ENCODE results near the gene KRTAP5-9. TPM values are rescaled to one million over a fixed set of nuclear protein-coding genes. Genes with fewer than 3 reads are reported as not detected.
"Not testable (repeated sequence)": the region's sequence is repeated elsewhere in the genome, so short reads cannot be mapped to it uniquely, and the experiment has no call there.

KRTAP5-9 gene
- total RNA-seq, 1 donor from 2014 or later = not detected

GRCh38 chr11:71565263-71565662 is 17.0 kb downstream of the KRTAP5-9 start, which contains the start of gene KRTAP5-10:
Gene KRTAP5-10 (plus strand): TSS chr11:71565563. CDS start chr11:71565588, 25 bp downstream.
- no peak for FAIRE-seq
- no peak for DNase-seq (ENCODE audit: low read depth)
- H3K27ac Mint-ChIP-seq (ENCODE audit: unreplicated experiment) = no peak within 1 kb of the TSS
- H3K27me3 Mint-ChIP-seq (ENCODE audit: low read depth, unreplicated experiment) = peaks cover 58% of the 10 kb centered on the region
- no peaks in the 10 kb centered on the region for H3K36me3 ChIP-seq (ENCODE audit: insufficient read depth, low read length)
- H3K27ac ChIP-seq (ENCODE audit: low read depth, low read length) = no peak within 1 kb of the TSS
- no peaks in the 10 kb centered on the region for H3K4me1 ChIP-seq (ENCODE audit: insufficient read depth, low read length)
- H3K9ac ChIP-seq (ENCODE audit: low read length) = no peak within 1 kb of the TSS
- H3K36me3 Mint-ChIP-seq (ENCODE audit: low read depth, unreplicated experiment) = no peaks in the 10 kb centered on the region
- H3K4me3 ChIP-seq (ENCODE audit: insufficient read depth, low read depth, low read length) = no peak within 1 kb of the TSS
- no peak within 1 kb of the TSS for H3K4me2 ChIP-seq (ENCODE audit: low read length)
- TF ChIP-seq EZH2 (IDR thresholded peaks at IDR 0.05; ENCODE audit: insufficient read depth, low read length) (no peak), CTCF (IDR thresholded peaks at IDR 0.05; ENCODE audit: insufficient read depth, low read depth, low read length) (no peak)
- H4K20me1 ChIP-seq (ENCODE audit: insufficient read depth, low read length) = no peaks in the 10 kb centered on the region
- H3K4me1 Mint-ChIP-seq (ENCODE audit: low read depth, unreplicated experiment) = no peaks in the 10 kb centered on the region
- no peak within 1 kb of the TSS for H3K4me3 Mint-ChIP-seq (ENCODE audit: unreplicated experiment)
- peaks cover 2% of the 10 kb centered on the region for H3K9me3 Mint-ChIP-seq (ENCODE audit: unreplicated experiment)
- peaks cover 2% of the 10 kb centered on the region for H3K27me3 ChIP-seq (ENCODE audit: insufficient read depth, low read length)
- H3K9me3 ChIP-seq (ENCODE audit: insufficient read depth, low read depth, low read length) = no peaks in the 10 kb centered on the region
- no peak within 1 kb of the TSS for H2AFZ ChIP-seq (ENCODE audit: low read depth, low read length)
- H3K79me2 ChIP-seq (ENCODE audit: insufficient read depth, low read length) = no peaks in the 10 kb centered on the region

GRCh38 chr11:71566081-71566620 is 17.9 kb downstream of the KRTAP5-9 start:
- Mint-ChIP-seq H3K4me1 (ENCODE audit: low read depth, unreplicated experiment) (no peaks in the 10 kb centered on the region), H3K9me3 (ENCODE audit: unreplicated experiment) (peaks cover 4% of the 10 kb centered on the region), H3K4me3 (ENCODE audit: unreplicated experiment) (no peak overlapping the region), H3K27me3 (ENCODE audit: low read depth, unreplicated experiment) (peaks cover 60% of the 10 kb centered on the region), H3K36me3 (ENCODE audit: low read depth, unreplicated experiment) (no peaks in the 10 kb centered on the region), H3K27ac (ENCODE audit: unreplicated experiment) (no peak overlapping the region)
- Histone ChIP-seq H3K36me3 (ENCODE audit: insufficient read depth, low read length) (no peaks in the 10 kb centered on the region), H3K4me2 (ENCODE audit: low read length) (no peak overlapping the region), H3K79me2 (ENCODE audit: insufficient read depth, low read length) (no peaks in the 10 kb centered on the region), H3K4me1 (ENCODE audit: insufficient read depth, low read length) (no peaks in the 10 kb centered on the region), H4K20me1 (ENCODE audit: insufficient read depth, low read length) (no peaks in the 10 kb centered on the region), H3K27ac (ENCODE audit: low read depth, low read length) (no peak overlapping the region), H3K9me3 (ENCODE audit: insufficient read depth, low read depth, low read length) (no peaks in the 10 kb centered on the region), H2AFZ (ENCODE audit: low read depth, low read length) (no peak overlapping the region), H3K9ac (ENCODE audit: low read length) (no peak overlapping the region), H3K27me3 (ENCODE audit: insufficient read depth, low read length) (peaks cover 2% of the 10 kb centered on the region), H3K4me3 (ENCODE audit: insufficient read depth, low read depth, low read length) (no peak overlapping the region)
- TF ChIP-seq EZH2 (IDR thresholded peaks at IDR 0.05; ENCODE audit: insufficient read depth, low read length) (no peak), CTCF (IDR thresholded peaks at IDR 0.05; ENCODE audit: insufficient read depth, low read depth, low read length) (no peak)
- no peak for FAIRE-seq
- no peak for DNase-seq (ENCODE audit: low read depth)

- not testable (repeated sequence) for H3K36me3 Mint-ChIP-seq (ENCODE audit: low read depth, unreplicated experiment); H3K4me2 ChIP-seq (ENCODE audit: low read length); H3K4me3 ChIP-seq (ENCODE audit: insufficient read depth, low read depth, low read length); H3K27me3 ChIP-seq (ENCODE audit: insufficient read depth, low read length); H2AFZ ChIP-seq (ENCODE audit: low read depth, low read length); H4K20me1 ChIP-seq (ENCODE audit: insufficient read depth, low read length); FAIRE-seq; DNase-seq (ENCODE audit: low read depth); H3K79me2 ChIP-seq (ENCODE audit: insufficient read depth, low read length); H3K4me1 Mint-ChIP-seq (ENCODE audit: low read depth, unreplicated experiment); H3K36me3 ChIP-seq (ENCODE audit: insufficient read depth, low read length); H3K9me3 ChIP-seq (ENCODE audit: insufficient read depth, low read depth, low read length); H3K4me3 Mint-ChIP-seq (ENCODE audit: unreplicated experiment); H3K27ac ChIP-seq (ENCODE audit: low read depth, low read length); H3K27ac Mint-ChIP-seq (ENCODE audit: unreplicated experiment); H3K9ac ChIP-seq (ENCODE audit: low read length); H3K4me1 ChIP-seq (ENCODE audit: insufficient read depth, low read length); H3K9me3 Mint-ChIP-seq (ENCODE audit: unreplicated experiment)
- H3K27me3 Mint-ChIP-seq (ENCODE audit: low read depth, unreplicated experiment) = peaks cover 56% of the 10 kb centered on the region
Measured at GRCh38 chr11:71566626-71567599, 18.7 kb downstream of the KRTAP5-9 start.

GRCh38 chr11:71567633-71568032 is 19.4 kb downstream of the KRTAP5-9 start:
- H3K4me3 Mint-ChIP-seq (ENCODE audit: unreplicated experiment); FAIRE-seq: not testable (repeated sequence)

More at GRCh38 chr11:71567633-71568032, 19.4 kb downstream of the KRTAP5-9 start:
- not testable (repeated sequence) for H3K36me3 ChIP-seq (ENCODE audit: insufficient read depth, low read length); H3K4me1 ChIP-seq (ENCODE audit: insufficient read depth, low read length); H3K4me1 Mint-ChIP-seq (ENCODE audit: low read depth, unreplicated experiment); DNase-seq (ENCODE audit: low read depth); H4K20me1 ChIP-seq (ENCODE audit: insufficient read depth, low read length); H3K27ac Mint-ChIP-seq (ENCODE audit: unreplicated experiment); H3K4me3 ChIP-seq (ENCODE audit: insufficient read depth, low read depth, low read length); H3K27me3 ChIP-seq (ENCODE audit: insufficient read depth, low read length); H3K9me3 Mint-ChIP-seq (ENCODE audit: unreplicated experiment); H3K9me3 ChIP-seq (ENCODE audit: insufficient read depth, low read depth, low read length); H3K79me2 ChIP-seq (ENCODE audit: insufficient read depth, low read length); H3K36me3 Mint-ChIP-seq (ENCODE audit: low read depth, unreplicated experiment); H2AFZ ChIP-seq (ENCODE audit: low read depth, low read length); H3K27ac ChIP-seq (ENCODE audit: low read depth, low read length); H3K4me2 ChIP-seq (ENCODE audit: low read length); H3K9ac ChIP-seq (ENCODE audit: low read length)
- peaks cover 56% of the 10 kb centered on the region for H3K27me3 Mint-ChIP-seq (ENCODE audit: low read depth, unreplicated experiment)

Measured in astrocyte (in vitro differentiated cells and primary cell).